CD4-positive, alpha-beta T cell treated with Interleukin-4 for 4 hours (primary cell): Measurements from ENCODE around the gene PARD3B.

Experiments
- DNase-seq: peaks from one replicate; pipeline ENCODE4 v3.0.0-alpha.2; 2020

PARD3B gene

DNA sequence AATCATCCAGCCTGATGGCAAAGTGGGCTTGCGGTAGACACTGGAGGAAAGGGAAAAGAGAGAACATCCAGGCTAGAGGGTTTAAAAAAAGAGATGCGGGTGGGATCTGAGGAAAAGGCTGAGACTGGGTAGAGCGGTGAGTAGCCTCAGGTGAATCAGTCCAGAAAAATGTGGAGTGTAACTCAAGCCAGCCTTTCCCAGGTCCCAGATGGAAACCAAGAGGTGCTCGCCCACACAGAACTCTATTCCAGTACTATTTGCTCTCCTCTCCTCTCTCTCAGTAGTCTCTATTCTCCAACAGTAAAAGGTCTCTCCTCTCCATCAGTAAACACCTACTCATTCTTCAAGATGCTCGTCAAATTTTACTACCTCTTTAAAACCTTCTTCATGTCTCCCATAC lies 1098.7 kb downstream of the PARD3B start:
- no peak for DNase-seq

DNA sequence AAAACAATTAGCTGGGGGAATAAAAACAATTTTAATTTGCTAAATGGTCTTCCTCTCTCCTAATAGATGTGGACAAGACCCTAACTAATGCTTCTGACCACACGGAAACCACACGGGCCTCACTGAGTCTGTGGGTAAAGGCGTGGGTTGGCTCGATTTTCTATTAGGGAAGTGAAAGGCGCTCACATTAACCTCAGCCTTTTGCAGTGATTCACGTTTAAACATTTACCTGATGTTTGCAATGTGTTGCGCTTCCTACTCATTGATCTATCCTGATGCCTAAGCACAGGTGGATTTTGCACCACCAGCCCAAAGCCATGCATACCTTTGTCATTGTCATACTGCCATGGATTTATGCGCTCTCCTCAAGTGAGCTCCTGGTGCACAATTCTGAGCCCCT lies 1101.4 kb downstream of the PARD3B start:
- DNase-seq, result no peak

DNA sequence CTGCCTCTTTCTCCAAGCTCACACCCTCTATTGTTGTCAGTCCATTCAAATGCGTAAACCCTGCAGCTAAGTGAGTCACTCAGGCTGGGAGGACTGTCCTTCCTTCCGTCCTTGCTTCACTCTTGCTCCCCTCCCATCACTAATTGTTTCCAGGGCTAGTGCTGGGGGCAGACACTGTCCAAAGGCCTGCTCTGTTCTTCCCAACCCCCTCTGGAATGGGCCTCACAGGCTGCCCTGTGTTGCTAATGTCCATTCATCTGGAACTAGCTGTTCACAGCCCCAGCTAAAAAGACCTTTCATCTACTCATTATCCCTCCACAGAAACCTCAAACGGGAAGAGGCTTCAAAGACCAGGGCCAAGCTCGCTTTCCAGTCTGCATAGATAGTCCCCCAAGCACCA lies 1105.2 kb downstream of the PARD3B start:
- no peak for DNase-seq

DNA sequence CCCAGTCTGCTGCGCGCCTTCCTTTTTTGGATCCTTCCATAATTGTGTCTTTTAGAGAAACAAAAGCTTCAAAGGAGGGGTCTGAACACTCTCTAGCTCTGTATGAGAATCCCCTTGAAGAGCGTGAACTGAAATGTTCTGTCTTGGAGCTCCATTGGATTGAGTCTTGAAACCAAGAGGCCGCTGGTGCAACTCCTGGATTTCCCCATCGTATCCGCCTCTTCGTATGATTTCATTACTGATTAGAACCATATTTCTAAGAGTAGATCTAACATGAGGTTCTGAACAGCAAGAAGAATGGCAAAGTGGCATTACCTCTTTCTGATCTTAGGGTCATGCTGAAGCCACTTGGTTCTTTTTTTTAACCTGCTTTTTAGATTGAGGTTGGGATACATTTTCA lies 1105.7 kb downstream of the PARD3B start:
- no peak for DNase-seq

DNA sequence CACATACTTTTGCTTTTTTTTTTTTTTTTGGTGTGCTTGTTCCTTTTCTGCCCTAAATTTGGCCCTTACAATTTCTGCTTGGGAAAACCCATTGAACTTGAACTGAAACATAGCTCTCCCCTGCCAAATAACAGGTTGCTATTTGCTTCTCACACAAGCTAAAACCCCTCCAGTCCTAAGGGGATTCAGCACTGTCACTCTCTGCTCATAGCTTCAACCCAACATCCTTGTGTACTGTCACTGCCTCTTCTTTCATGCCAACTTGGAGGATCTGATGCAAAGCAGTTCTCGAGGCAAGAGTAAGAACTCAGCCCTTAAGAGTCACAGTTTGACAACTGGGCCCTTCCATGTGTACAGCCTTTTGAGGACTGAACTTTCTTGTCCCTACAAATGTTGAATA lies 1106.4 kb downstream of the PARD3B start:
- DNase-seq, result no peak

DNA sequence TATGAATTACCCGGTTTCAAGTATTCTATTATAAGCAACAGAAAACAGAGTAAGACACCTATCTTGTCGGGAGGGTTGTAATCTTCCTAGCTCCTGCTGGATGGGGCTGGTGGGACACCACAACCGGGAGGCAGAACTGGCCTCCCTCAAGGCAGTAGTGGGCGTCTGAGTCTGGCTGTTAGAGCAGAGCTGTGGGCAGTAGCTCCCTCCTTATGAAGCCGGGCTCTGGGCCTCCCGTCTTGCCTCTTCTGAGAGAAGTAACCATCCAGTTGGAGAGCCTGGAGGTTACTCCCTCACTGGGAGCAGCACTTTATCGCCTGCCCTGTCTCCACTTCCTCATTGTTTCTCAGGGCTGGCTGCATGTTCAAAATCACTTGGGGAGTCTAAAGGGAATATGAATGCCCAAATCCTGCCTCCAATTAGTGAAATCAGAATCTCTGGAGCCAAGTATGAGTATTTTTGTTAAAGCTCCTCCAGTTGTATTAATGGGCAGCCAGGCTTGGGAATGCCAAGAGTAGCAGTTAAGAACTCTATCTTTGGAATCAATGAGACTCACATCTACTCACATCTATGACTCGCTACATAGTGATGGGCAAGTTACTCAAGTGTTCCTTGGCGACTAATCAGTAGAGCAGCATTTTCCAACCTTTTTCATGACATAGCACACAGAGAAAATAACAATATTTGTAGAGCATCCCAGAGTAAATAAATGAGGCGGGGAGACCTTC lies 1109.8 kb downstream of the PARD3B start:
- no peak for DNase-seq

DNA sequence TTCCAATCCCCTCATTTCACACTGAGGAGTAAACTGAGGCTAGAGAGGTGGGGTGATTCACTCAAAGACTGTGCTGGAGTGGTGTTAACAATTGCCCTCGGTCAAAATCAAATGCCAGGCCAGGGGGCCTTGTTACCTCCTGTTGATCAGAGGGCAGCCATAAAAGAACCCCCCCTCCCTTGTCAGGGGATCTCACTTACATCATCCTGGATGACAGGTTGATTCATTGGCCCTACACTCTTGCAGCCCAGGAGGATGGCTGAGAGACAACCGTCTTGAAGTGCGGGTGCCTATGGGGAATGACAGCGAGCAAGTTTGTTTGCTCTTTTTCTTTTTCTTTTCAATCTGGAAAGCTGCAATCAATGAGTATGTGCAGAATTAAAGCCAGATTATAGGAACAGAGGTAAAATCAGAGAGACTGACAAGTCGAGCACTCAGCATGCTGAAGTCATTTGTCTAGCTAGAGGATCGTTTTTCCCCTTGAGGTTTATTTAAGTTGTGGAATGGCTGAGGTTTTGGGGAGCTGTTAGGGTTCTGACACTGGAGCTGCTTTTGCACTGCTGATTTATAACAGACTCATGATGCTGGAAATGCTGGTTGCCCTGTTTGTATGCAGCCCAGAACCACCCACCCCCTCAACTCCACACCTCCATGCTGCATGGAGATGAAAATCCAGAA lies 1110.6 kb downstream of the PARD3B start:
- no peak for DNase-seq

DNA sequence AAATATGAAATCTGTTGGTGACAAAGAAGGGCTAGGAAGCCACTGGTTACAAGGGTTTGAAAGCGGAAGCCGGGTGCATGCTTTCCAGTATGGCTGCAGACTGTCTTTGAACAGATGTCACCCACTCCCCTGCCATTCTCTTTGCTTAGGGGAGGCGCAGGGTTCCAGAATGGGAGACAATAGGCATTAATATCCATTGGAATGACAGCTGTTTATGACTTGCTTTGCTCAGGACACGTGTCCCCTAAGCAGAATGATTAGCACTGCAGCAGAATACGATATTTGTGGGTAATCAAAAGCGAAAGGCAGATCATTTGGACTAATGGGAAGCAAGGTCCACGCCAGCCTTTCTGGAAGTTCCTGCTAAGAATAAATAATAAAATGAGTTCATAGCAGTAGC lies 1111.2 kb downstream of the PARD3B start:
- DNase-seq, result no peak

DNA sequence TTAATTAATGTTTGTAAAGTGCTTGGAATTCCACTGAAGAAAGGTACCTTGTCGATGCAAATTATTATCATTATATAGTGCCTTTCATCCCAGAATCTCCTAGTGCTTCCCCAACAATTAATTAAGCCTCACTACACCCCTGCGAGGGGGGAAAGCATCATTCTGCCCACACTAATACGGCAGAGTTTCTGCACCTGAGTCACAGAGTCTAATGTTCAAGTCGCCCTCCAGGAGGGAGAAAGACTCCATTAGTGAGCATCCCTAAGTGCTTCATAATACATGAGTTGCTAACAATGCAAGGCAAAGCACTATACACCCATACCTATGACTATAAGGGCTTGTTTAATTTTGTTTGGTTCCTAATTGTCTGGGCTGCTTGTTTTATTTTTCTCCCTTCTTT lies 1111.7 kb downstream of the PARD3B start:
- no peak for DNase-seq

DNA sequence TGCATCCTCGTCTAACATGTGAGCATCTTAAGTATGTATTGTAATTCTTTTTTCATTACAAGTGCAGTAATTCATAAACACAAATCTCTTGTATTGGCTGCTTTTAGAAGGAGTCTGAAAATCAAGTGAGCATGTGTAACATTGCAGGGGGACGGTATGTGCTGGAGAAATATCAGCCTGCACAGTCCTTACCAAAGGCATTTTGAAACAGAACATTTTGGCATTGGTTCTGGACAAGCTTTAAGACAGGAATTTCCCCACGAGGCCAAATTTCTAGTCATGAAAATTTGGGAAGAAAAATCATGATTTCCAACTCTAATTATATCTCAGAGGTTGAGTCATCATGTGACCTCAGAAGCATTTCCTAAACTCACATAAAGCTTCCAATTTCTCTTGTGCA lies 1112.3 kb downstream of the PARD3B start:
- DNase-seq, result no peak

DNA sequence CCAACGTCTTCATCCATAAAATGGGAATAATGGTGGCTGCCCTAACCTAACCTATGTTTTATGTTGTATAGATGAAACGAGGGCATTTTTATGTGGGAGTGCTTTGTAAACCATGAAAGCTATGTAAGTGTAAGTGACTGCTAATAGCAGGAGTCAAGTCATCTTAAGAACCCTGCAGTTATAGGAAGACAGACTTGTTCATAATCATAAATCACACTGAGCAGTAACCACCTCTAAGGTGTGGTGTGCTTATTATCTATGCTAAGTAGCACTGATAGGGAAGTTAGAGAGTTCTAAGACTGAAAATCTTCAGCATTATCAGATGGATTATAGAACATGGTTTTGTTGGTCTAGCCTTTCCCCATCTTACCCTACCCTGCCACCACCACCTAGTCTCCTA lies 1112.8 kb downstream of the PARD3B start:
- no peak for DNase-seq

DNA sequence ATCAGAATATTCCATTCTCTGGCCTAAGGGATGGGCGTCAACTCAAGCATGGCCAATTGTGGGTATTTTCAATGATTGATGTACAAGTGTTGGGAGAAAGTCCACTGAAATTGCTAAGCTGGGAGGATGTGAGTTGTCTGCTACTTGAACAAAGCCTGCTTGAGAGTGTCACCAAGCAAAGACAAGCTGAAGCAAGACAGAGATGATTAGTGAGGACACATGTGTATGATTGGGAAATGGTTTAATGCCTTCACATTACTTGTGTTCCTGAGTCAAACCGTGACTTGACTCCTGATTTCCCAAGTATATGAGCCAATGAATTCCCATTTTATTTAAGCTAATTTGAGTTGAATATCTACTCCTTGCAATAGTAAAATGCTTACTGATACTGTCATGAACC lies 1113.3 kb downstream of the PARD3B start:
- DNase-seq, result no peak

DNA sequence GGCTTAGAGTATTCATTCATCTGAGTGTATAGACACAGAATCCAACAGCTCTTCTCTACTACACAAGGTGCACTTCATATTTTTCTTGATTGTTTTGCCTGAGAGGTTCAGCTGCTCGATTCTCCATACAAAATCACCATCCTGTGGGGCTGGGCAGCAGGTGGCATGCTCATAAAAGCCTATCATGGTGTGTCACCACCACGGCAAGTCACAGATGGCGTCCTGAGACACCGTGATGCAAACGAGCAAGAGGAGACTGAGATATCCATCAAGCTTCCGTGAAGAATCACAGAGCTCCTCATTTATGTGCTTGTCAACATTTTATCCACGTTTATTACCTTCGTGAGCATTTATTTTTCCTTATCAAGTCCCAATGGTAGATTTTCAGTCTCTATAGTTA lies 1114.6 kb downstream of the PARD3B start:
- no peak for DNase-seq

DNA sequence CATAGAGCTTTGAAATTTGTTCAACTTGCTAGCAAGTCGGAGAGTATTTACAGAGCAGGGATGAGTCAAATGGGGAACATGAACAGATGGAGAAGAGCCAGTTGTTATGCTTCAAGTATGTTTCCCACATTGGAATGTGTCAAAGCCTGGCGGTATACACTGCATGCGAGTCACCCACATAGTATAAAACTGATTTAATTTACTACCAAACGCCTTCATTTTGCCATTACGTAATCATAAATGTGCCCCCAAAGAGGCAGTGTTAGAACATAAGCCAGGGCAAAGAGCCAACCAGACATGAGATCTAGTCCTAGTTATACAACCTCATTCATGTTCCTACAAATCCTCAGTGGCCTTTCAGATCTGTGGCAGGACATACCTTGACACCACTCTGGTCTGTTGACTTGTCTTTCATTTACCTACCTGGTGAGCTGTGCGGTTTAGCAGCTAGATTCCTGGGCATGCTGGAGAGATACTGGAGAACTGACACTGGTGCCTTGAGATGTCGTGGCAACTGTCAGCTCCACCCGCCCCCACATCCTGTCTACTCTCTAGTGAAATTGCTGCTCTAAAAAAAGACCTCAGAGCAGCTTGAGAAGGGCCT lies 1115.3 kb downstream of the PARD3B start:
- no peak for DNase-seq

DNA sequence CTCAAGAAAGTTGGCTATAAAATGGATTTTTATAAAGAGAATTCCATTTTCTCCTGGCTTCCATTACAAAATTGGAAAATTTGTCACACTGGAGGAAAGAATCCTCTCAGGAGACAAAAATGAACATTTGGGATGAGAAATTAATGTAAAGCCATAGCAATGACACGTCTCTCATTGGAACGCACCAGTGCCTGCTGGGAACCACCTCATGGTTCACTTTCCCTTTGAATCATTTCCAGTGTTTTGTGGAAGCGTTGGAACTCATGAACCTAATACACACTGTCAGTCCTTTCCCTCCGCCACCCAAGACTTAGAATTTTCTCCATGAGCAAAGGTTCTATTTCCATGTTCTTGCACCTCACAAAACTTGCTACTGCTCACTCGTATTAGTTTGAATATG lies 1116.0 kb downstream of the PARD3B start:
- no peak for DNase-seq

DNA sequence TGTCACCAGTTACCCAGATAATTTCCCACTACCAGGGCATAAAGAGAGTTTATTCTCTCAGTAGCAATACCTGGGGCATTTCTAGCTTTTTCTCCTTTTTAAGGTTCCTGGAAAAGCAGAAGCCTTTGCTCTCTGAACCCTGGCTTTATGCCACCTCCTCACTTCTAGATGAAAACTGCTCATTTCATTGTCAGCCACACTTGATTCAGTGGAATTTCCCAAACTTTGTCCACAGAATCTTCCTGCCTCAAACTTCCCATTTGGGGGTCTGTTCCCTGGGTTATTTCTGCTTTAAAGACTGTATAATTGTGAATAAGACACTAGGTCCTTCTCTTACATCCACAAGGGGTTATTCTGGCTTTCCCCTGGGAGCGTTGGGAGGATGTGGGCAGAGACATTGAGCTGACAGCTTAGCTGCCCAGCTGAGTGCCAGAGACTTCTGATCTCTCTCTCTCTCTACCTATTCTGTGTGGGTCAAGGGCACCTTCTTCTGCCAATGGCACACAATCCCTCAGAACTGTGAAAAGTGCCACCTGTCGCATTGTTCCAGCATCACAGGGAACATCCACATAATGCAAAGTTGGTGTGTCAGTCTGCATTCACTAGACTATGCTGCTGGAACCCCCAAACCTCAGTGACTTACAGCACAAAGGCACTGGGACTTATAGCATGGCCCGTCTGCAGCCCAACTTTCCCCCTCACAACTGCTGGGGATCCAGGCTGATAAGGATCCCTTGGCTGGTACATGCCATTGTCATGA lies 1117.1 kb downstream of the PARD3B start:
- no peak for DNase-seq

DNA sequence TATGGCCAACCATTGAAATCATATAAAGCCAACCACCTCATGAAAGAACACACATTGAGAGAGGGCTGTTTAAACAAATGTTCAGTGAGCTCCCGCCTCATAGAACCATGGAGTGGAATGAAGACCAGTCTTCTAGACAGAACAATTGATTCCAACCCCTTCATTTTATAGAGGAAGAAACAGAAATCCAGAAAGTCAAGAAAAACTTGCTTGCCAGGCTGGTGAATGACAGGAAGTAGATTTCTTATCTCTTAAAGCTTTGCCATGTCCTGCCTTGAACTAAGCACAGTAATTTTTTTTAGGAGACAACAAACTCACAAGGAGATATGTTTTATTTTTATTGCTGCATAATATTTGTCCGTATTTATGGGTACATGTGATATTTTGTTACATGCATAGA lies 1120.5 kb downstream of the PARD3B start:
- no peak for DNase-seq
